Nucleus accumbens (tissue), 56 donors: ENCODE data around the gene UNC93B1.
A peak's percentile ranks its signal among the peaks of the same experiment; 100 is the strongest.
"Not testable (repeated sequence)": the region's sequence is repeated elsewhere in the genome, so short reads cannot be mapped to it uniquely, and the experiment has no call there.

Experiments used
- DNase-seq, 56 donors: peaks; one replicate each; lab custom pipeline; 2025; lab: John Stamatoyannopoulos, UW

The UNC93B1 gene

DNA sequence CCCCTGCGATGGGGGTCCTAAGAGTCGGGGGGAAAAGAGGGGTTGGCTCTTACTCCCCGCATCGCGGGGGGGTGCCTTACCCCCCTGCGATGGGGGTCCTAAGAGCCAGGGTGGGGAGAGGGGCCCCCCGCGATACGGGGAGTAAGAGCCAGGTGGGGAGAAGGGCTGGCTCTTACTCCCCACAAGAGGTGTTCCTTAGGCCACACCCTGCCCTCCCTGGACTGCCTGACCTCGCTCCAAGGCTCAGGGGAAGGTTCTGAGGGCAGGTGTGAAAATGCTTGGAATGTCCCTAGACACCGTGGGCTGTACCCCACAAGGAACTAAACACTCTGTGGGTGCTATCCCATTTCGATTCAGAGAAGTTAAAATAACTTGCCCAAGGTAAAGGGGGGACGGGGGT lies 7.8 kb downstream of the UNC93B1 start:
- no peak for DNase-seq

DNA sequence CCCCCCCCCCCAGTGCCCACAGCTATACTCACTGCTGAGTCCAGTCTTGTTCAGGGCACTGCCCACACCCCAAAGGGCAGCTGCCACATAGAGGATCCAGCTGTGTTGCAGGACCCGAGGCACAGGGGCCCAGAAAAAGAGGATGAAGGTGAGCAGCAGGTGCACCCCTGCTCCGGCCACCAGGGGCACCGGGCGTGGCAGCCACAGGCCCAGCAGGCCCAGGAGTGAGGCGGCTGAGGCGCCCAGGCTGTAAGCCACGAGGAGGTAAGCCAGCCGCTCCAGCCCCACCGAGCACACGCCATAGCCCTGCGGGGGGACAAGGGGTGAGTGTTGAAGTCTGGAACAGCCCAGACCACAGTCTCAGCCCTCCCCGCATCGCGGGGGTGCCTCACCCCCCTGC lies 8.3 kb downstream of the UNC93B1 start:
- not testable (repeated sequence) for DNase-seq

DNA sequence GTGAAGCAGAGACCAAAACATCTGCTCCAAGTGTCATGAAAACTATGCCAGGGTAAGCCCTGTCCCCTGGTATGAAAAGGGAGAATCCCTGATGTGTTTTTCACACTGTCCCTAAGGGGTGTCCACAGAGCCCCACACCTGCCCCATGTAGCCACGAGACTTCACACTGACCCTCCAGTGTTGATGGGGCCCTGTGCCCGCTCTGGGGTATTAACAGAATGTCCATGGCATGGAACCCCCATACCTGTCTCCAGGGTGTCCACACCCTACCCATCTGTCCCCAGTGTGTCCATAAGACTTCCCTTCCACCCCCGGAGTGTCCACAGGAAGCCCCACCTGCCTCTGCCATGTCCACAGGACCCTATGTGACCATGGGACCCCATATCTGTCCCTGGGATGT lies 8.8 kb downstream of the UNC93B1 start:
- DNase-seq = not testable (repeated sequence)

DNA sequence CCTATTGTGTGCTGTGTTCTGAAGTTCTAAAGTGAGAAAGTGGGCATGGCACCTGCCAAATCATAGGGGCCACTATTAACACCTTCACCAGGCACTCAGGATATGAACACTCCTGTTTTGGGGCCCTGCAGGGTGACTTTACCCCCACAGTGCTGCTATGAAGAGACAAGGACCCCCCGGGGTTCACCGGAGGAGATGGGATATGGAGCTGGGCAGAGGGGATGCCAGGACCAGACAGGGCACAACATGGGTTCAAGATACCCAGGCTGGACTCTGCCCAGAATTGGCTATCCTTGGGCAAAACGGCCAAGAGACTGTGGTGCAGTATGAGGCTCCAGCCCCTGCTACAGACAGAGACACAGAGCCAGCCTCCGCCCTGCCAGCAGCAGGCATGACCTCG lies 9.5 kb downstream of the UNC93B1 start:
- DNase-seq = not testable (repeated sequence)

DNA sequence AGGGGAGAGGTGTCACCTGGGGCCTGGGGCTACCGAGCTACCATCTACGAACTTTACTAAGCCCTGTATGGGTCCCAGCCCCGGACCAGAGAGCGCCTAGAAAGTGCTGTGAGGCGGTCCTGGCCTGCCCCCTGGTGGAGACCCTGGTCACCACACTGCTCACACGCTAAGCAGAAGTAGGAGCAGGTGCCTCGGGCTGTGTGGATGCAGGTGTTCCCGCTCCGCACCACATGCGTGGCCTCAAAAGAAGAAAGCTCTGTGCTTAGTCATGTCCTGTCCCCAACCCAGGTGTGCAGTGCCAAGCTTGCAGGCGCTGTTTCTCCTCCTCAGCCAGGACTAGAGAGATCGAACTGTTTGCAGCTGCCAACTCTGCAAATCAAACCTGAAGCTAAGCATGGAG lies 10.1 kb downstream of the UNC93B1 start:
- peak in 3 of 56 donors; percentile 24 to 36 (median 29) for DNase-seq

DNA sequence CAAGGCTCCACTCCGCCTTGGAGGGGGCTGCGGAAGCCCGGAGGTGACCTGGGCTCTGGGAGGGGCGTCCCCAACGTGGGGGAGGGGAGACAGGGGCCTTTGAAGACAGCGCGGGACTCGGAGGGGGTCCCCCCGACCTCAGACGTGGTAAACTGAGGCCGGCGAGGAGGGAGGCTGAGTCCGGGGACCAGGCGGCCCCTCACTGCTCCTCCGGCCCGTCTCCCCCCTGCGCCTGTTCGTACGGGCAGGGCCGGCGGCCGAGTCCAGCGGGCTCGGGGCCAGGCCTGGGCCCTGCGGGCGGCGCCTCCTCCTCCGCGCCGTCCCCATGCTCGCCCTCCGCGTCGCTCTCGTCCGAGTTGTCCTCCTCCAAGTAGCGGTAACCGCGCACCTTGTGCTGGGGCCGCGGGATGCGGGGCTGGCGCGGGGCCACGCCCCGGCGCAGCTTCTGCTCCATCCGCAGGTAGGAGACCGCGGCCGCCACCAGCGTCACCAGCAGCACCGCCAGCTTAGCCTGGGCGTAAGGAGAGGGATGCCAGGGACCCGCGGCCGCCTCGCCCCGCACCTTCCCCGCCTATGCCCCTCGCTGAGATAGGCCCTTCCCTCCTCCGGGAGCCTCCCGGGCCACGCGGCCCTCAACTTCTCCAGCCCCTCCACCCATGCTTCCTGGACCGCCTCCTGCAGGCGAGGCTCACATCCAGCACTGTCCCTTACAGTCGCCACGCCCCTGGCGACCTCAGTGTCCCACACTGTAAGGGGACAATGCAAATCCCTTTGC lies 12.4 kb downstream of the UNC93B1 start:
- not testable (repeated sequence) for DNase-seq

DNA sequence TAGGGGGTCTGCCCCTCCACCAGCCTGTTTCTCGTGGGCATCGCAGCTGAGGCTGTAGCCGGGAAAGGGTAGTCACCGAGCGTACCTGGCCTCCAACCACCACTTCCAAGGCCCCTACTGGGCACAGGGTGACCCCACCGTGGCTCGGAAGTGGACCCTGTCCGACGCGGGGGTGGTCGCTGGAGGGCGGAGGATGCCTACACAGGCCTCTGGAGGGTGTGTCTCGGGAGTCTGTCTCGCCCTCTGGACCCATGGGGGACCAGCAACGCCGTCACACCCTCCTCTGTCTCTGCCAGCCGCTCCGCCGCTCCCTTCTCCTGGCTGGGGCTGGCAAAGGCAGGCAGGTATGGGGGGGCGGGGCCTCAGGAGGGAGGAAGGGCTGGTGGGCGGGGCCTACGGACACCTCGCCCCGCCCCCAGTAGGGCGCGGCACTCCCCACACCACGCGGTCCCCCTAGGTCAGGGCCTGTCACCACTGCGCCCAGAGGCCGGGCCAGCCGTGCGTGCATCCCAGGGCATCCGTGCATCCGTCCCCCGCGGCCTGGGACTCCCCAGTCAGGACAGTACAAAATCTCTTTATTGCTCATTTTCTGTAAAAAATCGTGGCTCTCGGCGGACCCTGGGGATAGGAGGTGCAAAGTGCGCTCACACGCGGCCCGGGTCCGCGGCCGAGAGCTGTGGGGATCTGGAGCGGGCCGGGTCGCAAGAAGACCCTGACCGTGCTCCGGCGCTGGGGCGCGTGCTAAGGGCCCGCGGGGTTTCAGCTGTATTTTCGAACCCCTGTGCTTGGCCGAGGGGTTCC lies 13.2 kb downstream of the UNC93B1 start:
- not testable (repeated sequence) for DNase-seq

DNA sequence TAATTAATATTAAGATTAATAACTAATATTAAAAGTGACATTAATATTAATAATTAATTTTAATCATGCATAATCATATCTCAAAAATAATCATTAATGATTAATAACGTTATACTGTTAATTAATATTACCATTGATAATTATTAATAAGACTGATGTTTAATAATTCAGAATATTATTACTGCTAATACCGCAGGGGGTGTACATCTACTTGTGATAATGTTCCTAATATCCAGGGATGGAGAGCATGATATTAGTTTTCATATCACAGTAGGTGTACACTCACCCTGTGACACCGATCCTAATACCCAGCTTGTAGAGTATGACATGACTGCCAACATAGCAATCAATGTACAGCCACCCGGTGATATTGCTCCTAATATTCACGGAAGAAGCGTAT lies 18.6 kb downstream of the UNC93B1 start:
- DNase-seq = not testable (repeated sequence)

DNA sequence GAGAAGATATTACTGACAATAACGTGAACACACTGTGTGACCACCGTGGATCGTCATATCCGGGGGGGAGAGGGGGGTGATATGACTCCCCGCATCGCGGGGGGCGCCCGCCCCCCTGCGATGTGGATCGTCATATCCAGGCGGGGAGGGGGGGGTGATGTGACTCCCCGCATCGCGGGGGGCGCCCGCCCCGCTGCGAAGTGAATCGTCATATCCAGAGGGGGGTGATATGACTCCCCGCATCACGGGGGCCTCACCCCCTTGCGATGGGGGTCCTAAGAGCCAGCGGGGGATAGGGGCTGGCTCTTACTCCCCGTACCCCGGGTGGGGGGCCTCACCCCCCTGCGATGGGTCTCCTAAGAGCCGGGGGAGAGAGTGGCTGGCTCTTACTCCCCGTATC lies 19.9 kb downstream of the UNC93B1 start:
- DNase-seq = no peak

DNA sequence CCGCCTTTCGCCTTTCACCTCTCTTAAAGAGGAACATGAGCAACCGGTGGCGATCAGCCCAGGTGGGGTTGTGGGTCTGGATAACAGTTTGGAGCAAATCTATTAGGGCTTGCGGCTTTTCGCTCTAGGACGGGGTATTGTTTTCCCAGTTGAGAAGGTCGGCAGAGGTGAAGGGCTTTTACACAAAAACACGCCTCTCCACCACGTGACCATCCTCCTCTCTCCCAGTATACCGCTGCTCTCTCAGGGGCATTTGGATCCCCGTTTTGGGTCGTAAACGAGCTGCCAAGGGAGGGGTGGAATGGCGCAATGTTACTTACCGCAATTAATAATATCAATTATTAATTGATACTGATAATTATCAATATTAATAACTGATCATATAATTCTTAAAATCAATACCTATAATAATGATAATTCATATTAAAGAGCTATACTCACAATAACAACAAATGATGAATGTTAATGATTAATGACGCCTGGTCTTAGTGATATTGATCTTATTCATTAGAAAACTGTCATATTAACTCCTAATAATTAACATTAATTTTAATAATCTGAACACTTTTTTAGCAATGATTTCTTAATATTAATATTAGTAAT lies 21.5 kb downstream of the UNC93B1 start:
- DNase-seq = not testable (repeated sequence)

DNA sequence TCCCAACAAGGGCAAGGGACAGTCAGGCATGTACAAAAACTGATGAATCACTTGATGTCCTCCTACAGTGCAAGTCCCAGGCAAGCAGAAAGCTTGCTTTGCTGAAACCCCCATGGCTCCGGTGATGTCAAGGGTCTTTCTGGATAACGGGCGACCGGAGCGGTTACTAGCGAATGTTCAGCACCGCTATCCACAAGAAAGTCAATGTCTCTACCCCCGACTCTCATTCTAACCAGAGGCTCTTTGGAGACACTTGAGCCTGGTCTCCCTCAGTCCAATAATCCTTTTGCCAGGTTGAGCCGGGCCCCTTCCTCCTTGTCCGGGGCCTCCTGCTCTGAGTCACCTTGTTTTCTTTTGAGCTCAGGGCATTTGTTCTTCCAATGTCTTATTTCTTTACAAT lies 22.7 kb downstream of the UNC93B1 start:
- not testable (repeated sequence) for DNase-seq

DNA sequence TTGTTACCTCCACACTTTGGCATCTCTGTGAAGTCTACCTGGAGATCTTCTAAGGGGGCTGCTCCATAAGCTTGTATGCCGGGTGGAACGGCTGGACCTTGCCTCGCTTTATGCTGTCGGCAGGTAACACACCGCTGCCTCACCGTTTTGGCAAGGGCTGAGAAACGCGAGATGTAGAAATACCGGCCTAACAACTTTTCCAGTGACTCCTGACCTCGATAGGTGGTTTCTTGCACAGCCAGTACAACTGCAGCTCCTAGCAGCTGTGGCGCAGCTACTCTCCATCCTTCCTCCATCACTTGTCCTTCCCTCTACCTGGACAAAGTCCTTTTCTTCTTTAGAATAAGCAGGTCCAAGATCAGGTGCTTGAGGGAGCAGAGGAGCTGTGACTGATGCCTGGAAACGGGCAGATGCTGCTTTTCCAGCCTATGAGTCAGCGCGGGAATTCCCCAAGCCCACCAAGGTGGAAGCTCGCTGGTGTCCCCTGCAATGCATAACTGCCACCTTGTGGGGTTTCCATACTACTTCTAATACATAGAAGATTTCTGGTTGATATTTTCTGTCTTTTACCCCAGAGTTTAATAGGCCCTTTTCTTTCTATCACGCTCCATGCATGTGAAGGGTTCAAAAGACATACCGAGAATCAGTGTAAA lies 25.0 kb downstream of the UNC93B1 start:
- not testable (repeated sequence) for DNase-seq

DNA sequence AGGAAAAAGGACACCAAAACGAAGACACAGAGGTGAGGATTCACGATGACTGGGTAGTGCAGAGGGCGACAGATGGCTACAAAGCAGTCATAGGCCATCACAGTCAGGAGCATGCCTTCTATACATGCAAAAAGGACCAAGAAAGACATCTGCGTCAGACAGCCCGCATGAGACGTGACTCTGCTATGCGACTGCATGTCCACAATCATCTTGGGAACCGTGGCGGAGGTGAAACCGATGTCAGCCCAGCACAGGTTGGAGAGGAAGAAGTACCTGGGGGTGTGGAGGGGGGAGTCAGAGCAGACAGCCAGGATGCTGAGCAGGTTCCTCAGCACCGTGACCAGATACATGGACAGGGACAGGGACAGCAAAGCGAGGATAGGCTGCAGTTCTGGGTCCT lies 29.2 kb downstream of the UNC93B1 start:
- not testable (repeated sequence) for DNase-seq

DNA sequence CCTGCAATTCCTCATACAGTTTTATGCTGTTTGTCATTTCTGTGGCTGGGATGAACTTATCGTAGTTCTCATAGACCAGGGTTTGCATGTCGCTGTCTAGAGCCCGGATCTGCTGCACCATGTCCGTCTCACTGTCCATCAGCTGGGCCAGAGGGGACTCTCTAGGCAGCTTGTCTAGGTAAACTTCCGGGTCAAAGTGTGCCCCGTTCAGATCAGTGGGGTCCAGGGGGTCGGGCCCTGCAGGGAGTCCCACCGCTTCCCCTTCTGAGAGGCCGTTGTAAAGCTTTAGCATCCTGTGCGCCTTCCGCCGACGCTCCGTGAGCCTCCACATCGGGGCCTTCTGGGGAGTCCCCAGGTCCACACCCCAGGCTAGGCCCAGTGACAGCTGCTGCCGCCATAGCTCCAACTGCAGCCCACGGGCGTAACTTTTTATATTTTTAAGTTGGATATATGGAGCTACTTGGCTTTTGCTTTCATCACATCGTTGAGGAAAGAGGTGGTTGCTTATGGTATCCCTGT lies 38.0 kb downstream of the UNC93B1 start:
- not testable (repeated sequence) for DNase-seq

DNA sequence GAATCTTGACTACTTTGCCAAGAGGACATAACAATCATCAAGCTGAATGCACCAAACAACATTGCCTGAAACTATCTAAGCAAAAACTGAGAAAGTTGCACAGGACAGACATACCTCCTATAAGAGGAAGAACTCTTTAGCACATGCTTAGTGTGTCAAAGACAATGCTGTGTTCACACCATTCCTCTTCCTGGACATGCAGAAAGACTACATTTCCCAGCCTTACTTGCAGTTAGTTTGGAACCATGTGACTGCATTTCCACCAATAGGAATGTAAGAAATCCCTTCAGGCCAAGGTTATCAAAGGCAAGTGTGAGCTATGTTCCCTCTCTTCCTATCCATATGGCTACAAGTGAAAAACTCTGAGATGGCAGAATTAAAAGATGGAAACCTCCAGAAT lies 39.2 kb downstream of the UNC93B1 start:
- not testable (repeated sequence) for DNase-seq

DNA sequence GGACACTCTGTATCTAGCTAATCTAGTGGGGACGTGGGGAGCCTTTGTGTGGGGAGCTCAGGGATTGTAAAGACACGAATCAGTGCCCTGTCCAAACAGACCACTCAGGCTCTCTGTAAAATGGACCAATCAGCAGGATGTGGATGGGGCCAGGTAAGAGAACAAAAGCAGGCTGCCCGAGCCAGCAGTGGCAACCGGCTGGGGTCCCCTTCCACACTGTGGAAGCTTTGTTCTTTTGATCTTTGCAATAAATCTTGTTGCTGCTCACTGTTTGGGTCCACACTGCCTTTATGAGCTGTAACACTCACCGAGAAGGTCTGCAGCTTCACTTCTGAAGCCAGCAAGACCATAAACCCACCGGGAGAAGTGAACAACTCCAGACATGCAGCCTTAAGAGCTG lies 40.0 kb downstream of the UNC93B1 start:
- not testable (repeated sequence) for DNase-seq

DNA sequence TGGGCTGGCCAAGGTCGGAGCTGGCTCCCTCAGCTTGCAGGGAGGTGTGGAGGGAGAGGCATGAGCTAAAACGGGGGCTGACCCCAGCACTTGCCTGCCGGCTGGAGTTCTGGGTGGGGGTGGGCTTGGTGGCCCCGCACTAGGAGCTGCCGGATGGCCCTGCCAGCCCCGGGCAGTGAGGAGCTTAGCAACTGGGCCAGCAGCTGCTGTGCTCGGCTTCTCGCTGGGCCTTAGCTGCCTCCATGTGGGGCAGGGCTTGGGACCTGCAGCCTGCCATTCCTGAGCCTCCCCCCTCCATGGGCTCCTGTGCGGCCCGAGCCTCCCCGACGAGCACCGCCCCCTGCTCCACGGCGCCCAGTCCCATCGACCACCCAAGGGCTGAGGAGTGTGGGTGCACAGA lies 40.7 kb downstream of the UNC93B1 start:
- DNase-seq = not testable (repeated sequence)

DNA sequence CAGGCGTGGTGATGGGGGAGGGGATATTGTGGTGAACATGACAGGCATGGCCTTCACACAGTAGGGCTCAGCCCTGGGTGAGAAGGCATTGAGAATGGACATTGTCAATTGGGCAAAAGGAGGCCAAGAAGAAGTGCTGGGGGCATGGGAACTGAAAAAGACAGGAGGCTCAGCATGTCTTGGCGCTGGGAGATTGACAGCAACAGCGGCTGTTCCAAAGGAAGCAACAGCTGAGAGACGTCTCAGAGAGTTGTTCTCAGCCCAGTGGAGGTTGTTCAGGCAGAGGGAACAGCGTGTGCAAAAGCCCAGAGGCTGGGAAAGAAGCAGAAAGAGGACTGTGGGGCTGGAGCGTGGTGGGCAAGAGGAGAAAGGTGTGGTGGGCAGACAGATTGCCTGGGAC lies 47.7 kb downstream of the UNC93B1 start:
- not testable (repeated sequence) for DNase-seq

DNA sequence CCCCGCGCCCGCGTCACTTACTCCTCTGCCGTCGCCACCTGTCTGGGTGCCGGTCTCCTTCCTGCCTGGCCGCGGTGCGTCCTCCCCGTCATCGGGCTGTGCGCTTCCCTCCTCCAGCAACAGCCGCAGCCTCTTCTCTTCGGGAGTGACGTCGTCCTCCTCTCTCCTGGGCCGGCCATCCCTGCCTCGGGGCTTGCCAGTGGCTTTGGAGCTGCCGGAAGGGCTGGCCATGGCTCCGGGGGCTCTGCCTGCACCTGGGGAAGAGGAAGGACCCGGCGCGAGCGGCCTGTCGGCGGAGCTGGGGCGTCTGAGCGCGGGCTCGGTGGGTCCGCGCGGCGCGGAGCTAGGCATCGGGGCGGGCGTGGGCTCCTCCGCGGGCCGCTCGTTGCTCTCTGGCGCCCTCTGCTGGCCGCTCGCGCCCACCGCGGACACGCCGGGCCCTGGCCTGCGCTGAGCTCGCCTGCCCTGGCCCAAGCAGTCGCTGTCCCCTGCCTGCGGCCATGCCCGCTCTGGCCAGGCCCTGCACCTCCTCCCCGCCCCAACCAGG lies 48.4 kb downstream of the UNC93B1 start:
- peak in 45 of 56 donors; percentile 6 to 79 (median 43) for DNase-seq

DNA sequence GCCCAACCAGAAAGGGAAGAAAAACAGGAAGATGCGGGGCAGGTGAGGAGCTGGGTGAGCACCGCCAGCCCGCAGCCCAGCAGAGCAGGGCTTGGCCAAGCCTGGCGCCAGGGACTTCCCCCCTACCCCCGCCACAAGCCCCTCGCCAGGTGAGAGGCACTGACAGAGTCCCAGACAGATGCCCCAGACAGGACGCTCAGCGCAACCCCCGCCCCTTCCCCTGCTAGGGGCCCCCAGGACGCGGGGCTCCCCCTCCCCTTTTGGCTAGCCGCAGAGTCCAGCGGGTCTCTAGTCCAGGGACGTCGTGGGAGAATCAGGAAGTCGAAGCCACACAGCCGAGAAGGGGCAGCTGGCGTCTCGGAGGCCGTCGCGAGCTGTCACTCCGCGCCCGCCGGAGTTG lies 48.9 kb downstream of the UNC93B1 start:
- DNase-seq = not testable (repeated sequence)
